GM12892 (cell line): ENCODE measurements around the gene AKIP1.

Experiments
- POLR2A ChIP-seq: IDR thresholded peaks from 2 replicates; pipeline ENCODE4 v1.6.1; 2011; ENCODE audit warnings: low read depth, low read length, control low read depth
- POLR2AphosphoS5 ChIP-seq: IDR thresholded peaks from 2 replicates; pipeline ENCODE4 v1.6.1; 2011; ENCODE audit warnings: low read depth, low read length, control low read depth

DNA sequence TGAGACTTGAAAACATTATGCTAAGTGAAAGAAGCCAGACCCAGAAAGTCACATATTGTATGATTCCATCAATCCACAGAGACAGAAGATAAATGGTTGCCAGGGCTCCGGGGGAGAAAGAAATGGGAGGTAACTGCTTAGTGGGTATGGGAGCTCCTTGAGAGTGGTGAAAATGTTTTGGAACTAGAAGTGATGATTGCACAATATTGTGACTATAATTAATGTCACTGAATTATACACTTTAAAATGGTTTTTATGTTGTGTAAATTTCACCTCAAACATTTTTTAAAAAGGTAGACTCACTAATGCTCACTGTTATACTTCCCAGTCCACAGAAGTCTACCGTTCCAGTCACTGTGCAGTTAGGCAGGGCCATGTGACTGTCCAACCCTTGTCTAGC, 32.2 kb upstream of the AKIP1 start:
- no peak for TF ChIP-seq POLR2A
- no peak for TF ChIP-seq POLR2AphosphoS5
